ENCODE data around the gene ZNRF1. TPM values are rescaled to one million over a fixed set of nuclear protein-coding genes. Genes with fewer than 3 reads are reported as not detected.
"Not testable (repeated sequence)": the region's sequence is repeated elsewhere in the genome, so short reads cannot be mapped to it uniquely, and the experiment has no call there.

ZNRF1 gene
- total and polyA plus RNA-seq, 2 of the 8 experiments (the other 6 are each of a cell fraction or from before 2014, with no cell fraction given), result 33.5 to 52.9 TPM

DNA sequence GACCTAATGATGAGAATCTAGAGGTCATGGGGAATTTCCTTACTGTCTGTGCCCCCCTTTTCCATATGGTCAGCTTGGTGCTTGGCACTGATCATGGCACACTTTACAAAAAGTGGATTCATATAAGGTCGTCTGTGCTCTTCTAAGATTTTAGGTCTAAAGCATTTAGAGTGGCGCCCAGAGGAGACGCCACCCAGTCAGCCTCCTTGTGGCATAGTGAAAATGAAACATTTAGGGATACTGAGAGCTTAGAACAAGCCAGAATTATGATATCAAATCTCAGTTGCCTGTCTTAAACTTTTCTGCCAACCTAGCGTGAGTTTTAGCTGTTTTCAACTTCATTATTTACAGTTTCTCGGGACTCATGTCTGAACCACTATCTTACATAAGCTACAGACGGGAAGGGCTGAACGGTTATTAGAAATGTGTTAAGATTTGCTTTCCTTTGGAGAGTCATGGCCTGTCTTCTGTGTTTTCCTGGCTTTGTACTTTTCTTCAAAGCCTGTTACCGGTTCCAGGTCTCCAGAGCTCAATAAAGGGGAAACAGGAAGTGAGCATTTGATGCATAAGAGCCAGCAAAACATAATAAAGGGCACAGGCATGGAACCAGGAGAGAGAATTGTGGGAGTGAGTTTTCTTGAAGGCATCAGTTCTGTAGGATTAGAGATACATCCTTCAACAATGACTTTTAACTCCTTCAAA, 13.7 kb downstream of the ZNRF1 start (continued):
- TF ChIP-seq EGR1 (IDR thresholded peaks at IDR 0.05; ENCODE audit: borderline replicate concordance, low read depth, low read length), result no peak
- TF ChIP-seq GABPA (IDR thresholded peaks at IDR 0.05; ENCODE audit: borderline replicate concordance, insufficient read depth, low read length), result no peak
- TF ChIP-seq CHD1 (IDR thresholded peaks at IDR 0.05; ENCODE audit: low read depth, low read length), result no peak

DNA sequence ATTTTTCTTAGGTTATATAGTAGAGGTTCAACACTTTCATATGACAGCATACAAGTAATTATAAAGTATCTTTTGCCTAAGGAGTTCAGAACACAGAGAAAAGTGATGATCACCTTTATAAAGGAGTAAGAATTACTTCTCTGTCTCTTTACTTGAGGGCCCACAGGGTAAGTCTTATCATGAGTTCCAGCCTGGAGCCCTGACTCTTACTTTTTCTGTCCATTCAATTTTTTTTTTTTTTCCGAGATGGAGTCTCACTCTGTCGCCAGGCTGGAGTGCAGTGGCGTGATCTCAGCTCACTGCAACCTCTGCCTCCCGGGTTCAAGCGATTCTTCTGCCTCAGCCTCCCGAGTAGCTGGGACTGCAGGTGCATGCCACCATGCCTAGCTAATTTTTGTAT, 14.3 kb downstream of the ZNRF1 start:
- H3K4me3 ChIP-seq (ENCODE audit: extremely low read depth in 1 of 4, insufficient read depth in 2 of 4, low read depth in 3 of 4, low read length in 4 of 4); H3K4me2 ChIP-seq (ENCODE audit: insufficient read depth in 1 of 2, low read depth in 2 of 2, low read length in 2 of 2); H3K9ac ChIP-seq (replicated peaks in 1 of 4; ENCODE audit: extremely low read depth in 1 of 4, low read depth in 3 of 4, low read length in 3 of 4); H3K23ac ChIP-seq (ENCODE audit: insufficient read length); H2BK20ac ChIP-seq (ENCODE audit: low read length); H2AK5ac ChIP-seq (ENCODE audit: low read depth, low read length); H3K18ac ChIP-seq (ENCODE audit: extremely low read depth, low read length); H3K79me1 ChIP-seq (ENCODE audit: low read depth, low read length); H3K56ac ChIP-seq (replicated peaks; ENCODE audit: insufficient read length, low read depth, low read length); H4K91ac ChIP-seq (replicated peaks; ENCODE audit: insufficient read length, low read length); FAIRE-seq; H2AFZ ChIP-seq (ENCODE audit: low read length); H3K27ac ChIP-seq (ENCODE audit: low read depth, low read length); H3K23me2 ChIP-seq (ENCODE audit: low read depth, low read length); H4K8ac ChIP-seq (ENCODE audit: extremely low read depth, insufficient read depth, low read length); H2BK120ac ChIP-seq (replicated peaks; ENCODE audit: low read depth, low read length); H3K36me3 ChIP-seq (ENCODE audit: control insufficient read depth in 2 of 4, insufficient read depth in 4 of 4, low read length in 3 of 4); H3K14ac ChIP-seq (ENCODE audit: insufficient read length); H2BK12ac ChIP-seq (ENCODE audit: low read depth, low read length); DNase-seq (ENCODE audit: low read depth in 1 of 2, low spot score in 2 of 2); H2BK5ac ChIP-seq (ENCODE audit: low read depth, low read length); H3K4ac ChIP-seq (replicated peaks; ENCODE audit: insufficient read length, low read depth, low read length); H4K5ac ChIP-seq (ENCODE audit: insufficient read length, low read depth, low read length); H2BK15ac ChIP-seq (ENCODE audit: low read length); H3K9me3 ChIP-seq (ENCODE audit: insufficient read depth in 2 of 2, low read depth in 1 of 2, low read length in 1 of 2); H3K27me3 ChIP-seq (replicated peaks in 1 of 4; ENCODE audit: control insufficient read depth in 3 of 4, extremely low read depth in 1 of 4, insufficient read depth in 3 of 4, low read length in 3 of 4): not testable (repeated sequence)
- peaks cover 13 to 96% of the 10 kb centered on the region in 2 experiments for H3K79me2 ChIP-seq (ENCODE audit: control insufficient read depth in 1 of 2, insufficient read depth in 2 of 2, low read length in 2 of 2)
- WGBS, 2 experiments (ENCODE audit: extremely low coverage in 1 of 2, insufficient coverage in 1 of 2, insufficient read length in 1 of 2, insufficient replicate concordance in 2 of 2, low coverage in 1 of 2, low lambda C conversion rate in 2 of 2, missing lambda C conversion rate in 1 of 2), result 98% methylated on average over 6 of the region's 6 CpGs; no CpG with 5 or more reads in 1 of the 2 experiments
- peaks cover 0 to 14% (median 3%) of the 10 kb centered on the region in 4 experiments; a peak in 4 of 7 replicates for H3K4me1 ChIP-seq (replicated peaks in 1 of 4; ENCODE audit: control insufficient read depth in 3 of 4, insufficient read depth in 4 of 4, low read length in 3 of 4)
- POLR2A ChIA-PET (ENCODE audit: partially characterized antibody), result interaction anchor here (1.5 to 2.2 kb wide), 2 partner anchors 28 to 49 kb away, joined by 3 to 6 read pairs; partner anchors contain the start of gene WDR59
- H4K20me1 ChIP-seq (replicated peaks in 1 of 2; ENCODE audit: control insufficient read depth in 1 of 2, insufficient read depth in 2 of 2, low read length in 2 of 2), result peaks cover 6 to 13% of the 10 kb centered on the region in 2 experiments
- CTCF ChIA-PET (ENCODE audit: partially characterized antibody), result interaction anchor here (3.1 to 4.0 kb wide), 3 partner anchors 15 to 98 kb away, joined by 7 to 21 read pairs (median 15); partner anchors contain the start of gene ZNRF1

Measured in H1 (cell line).